HEK293T (cell line): ENCODE measurements around the gene RP2.

Experiments
- ARNT ChIP-seq: fragments of 450-650 bp; IDR thresholded peaks from 2 replicates; pipeline ENCODE4 v1.6.1; 2017; ENCODE audit warnings: mild to moderate bottlenecking
- ELF4 ChIP-seq: fragments of 450-650 bp; IDR thresholded peaks from 2 replicates; pipeline ENCODE4 v1.6.1; 2017; ENCODE audit warnings: antibody characterized with exemption
- FOXA1 ChIP-seq: fragments of 450-650 bp; IDR thresholded peaks from 2 replicates; pipeline ENCODE4 v1.6.1; 2016; ENCODE audit warnings: mild to moderate bottlenecking
- FOXK2 ChIP-seq: fragments of 450-650 bp; IDR thresholded peaks from 2 replicates; pipeline ENCODE4 v1.6.1; 2016; ENCODE audit warnings: mild to moderate bottlenecking
- FOXM1 ChIP-seq: fragments of 450-650 bp; IDR thresholded peaks from 2 replicates; pipeline ENCODE4 v1.6.1; 2017; ENCODE audit warnings: mild to moderate bottlenecking, borderline replicate concordance
- HDGF ChIP-seq: fragments of 450-650 bp; IDR thresholded peaks from 2 replicates; pipeline ENCODE4 v1.6.1; 2017; ENCODE audit warnings: antibody characterized with exemption, borderline replicate concordance
- PKNOX1 ChIP-seq: fragments of 450-650 bp; IDR thresholded peaks from 2 replicates; pipeline ENCODE4 v1.6.1; 2016
- ZNF384 ChIP-seq: fragments of 450-650 bp; IDR thresholded peaks from 2 replicates; pipeline ENCODE4 v1.6.1; 2016

GRCh38 chrX:46805270-46805669 is 31.6 kb upstream of the RP2 start:
- TF ChIP-seq FOXA1 (no peak), ZNF384 (no peak), ELF4 (no peak), HDGF (no peak), ARNT (no peak), FOXM1 (no peak), FOXK2 (no peak), PKNOX1 (no peak)
